Activated CD4-positive, alpha-beta T cell treated with anti-CD3 and anti-CD28 coated beads for 36 hours (primary cell): Measurements from ENCODE around the gene FCER2. TPM values are rescaled to one million over a fixed set of nuclear protein-coding genes. Genes with fewer than 3 reads are reported as not detected.
A peak's percentile ranks its signal among the peaks of the same experiment; 100 is the strongest.

Experiments
- ATAC-seq: fragments of 200-7000 bp; cut with Tn5 transposase; one replicate; pipeline ENCODE4 v1.10.0; 2021; ENCODE audit warnings: mild to moderate bottlenecking, moderate library complexity
- CTCF ChIA-PET: fragments of 350-600 bp; sonication (Branson Sonifier 250); formaldehyde crosslinking; loops from one replicate; lab custom pipeline; 2021; ENCODE audit warnings: antibody characterized with exemption; lab: Charles Lee
- POLR2A ChIA-PET: fragments of 350-600 bp; sonication (Branson Sonifier 250); formaldehyde crosslinking; loops from one replicate; lab custom pipeline; 2021; ENCODE audit warnings: antibody characterized with exemption, inconsistent platforms; lab: Charles Lee
- DNase-seq: peaks from one replicate; pipeline ENCODE4 v3.0.0-alpha.2; 2020
- H3K27ac Mint-ChIP-seq: one replicate; pipeline ENCODE4 v1.8.0; 2021; ENCODE audit warnings: mixed read lengths
- H3K27me3 Mint-ChIP-seq: one replicate; pipeline ENCODE4 v1.8.0; 2021; ENCODE audit warnings: mixed read lengths
- H3K36me3 Mint-ChIP-seq: one replicate; pipeline ENCODE4 v1.8.0; 2021; ENCODE audit warnings: low read depth, mixed read lengths
- H3K4me1 Mint-ChIP-seq: one replicate; pipeline ENCODE4 v1.8.0; 2021; ENCODE audit warnings: mixed read lengths
- H3K4me3 Mint-ChIP-seq: one replicate; pipeline ENCODE4 v1.8.0; 2021; ENCODE audit warnings: mild to moderate bottlenecking, moderate library complexity, mixed read lengths
- H3K9me3 Mint-ChIP-seq: one replicate; pipeline ENCODE4 v1.8.0; 2021; ENCODE audit warnings: low read depth, mixed read lengths
- intact Hi-C, 2 experiments: fragments of 100-400 bp; cut with DNase I in 1 of 2; cut with micrococcal nuclease in 1 of 2; formaldehyde crosslinking; loops; one replicate each; pipeline versions ENCODE4 v1.14.2 to v1.15.1; 2022 to 2024; cut with DNase I, micrococcal nuclease
- total RNA-seq, 2 experiments: library from RNA; stranded (reverse); gene quantifications; one replicate each; pipeline ENCODE4 v1.2.3, GENCODE V29; 2021

The FCER2 gene
- total RNA-seq, 2 experiments from 2014 or later = 2.6 to 3.5 TPM

DNA sequence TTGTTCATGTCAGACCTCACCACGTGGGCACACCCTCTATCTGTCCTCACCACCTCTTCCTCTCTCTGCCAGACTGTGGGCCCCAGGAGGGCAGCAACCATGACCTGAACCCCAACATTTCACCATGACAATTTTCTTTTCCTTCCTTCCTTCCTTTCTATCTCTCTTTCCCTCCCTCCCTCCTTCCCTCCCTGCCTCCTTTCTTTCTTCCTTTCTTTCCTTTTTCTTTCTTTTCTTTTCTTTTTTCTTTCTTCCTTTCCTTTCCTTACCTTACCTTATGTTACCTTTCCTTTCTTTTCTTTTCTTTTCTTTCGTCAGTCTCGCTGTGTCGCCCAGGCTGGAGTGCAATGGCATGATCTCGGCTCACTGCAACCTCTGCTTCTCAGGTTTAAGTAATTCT lies 8.7 kb upstream of the FCER2 start:
- no peak overlapping the region for H3K4me3 Mint-ChIP-seq
- H3K4me1 Mint-ChIP-seq = peaks cover 32% of the 10 kb centered on the region
- ChIA-PET POLR2A (no interaction called here), CTCF (no interaction called here)
- ATAC-seq (no peak), DNase-seq (no peak)
- no peaks in the 10 kb centered on the region for H3K36me3 Mint-ChIP-seq
- H3K27ac Mint-ChIP-seq = no peak overlapping the region
- intact Hi-C loops = no loop called here
- H3K9me3 Mint-ChIP-seq = no peaks in the 10 kb centered on the region
- H3K27me3 Mint-ChIP-seq = no peaks in the 10 kb centered on the region

GRCh38 chr19:7709932-7710460 lies 8.1 kb upstream of the FCER2 start:
- peaks cover 38% of the 10 kb centered on the region for H3K4me1 Mint-ChIP-seq
- no peak for DNase-seq
- POLR2A ChIA-PET = no interaction called here
- no peaks in the 10 kb centered on the region for H3K27me3 Mint-ChIP-seq
- ATAC-seq = no peak
- CTCF ChIA-PET = no interaction called here
- H3K9me3 Mint-ChIP-seq = no peaks in the 10 kb centered on the region
- H3K4me3 Mint-ChIP-seq = no peak overlapping the region
- no peak overlapping the region for H3K27ac Mint-ChIP-seq
- intact Hi-C loops = loop anchor here in 1 of 2 experiments (5.0 kb wide), 1 partner anchor 42 kb away; no protein-coding TSS in a partner anchor
- H3K36me3 Mint-ChIP-seq = no peaks in the 10 kb centered on the region

DNA sequence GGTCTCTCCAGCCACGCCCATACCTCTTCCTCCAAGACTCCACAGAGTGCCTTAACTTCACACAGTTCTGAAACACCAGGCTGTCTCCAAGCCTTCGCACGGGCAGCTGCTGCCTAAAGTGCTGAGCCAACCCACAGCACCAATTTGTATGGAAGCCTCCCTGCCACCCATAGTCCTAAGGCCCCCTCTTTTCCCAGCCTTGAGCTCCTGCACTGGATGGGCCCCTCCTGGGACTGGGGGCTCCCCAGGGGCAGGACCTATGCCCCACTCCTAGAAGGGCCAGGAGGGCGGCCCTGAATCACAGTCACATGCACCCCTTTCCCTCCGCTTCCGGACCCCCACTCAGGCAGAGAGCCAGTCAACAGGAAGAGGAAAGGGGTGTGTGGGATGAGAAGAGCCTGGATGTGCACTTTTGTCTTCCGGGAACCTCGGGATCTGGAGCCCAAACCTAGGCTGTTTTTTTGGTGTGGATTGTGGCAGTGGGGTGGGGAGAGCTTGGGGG lies 5.1 kb upstream of the FCER2 start:
- ATAC-seq (no peak), DNase-seq (no peak)
- intact Hi-C loops = loop anchor here in 1 of 2 experiments (5.0 kb wide), 1 partner anchor 45 kb away; no protein-coding TSS in a partner anchor
- H3K27me3 Mint-ChIP-seq = no peaks in the 10 kb centered on the region
- ChIA-PET POLR2A (no interaction called here), CTCF (interaction anchor here (2.2 kb wide), 1 partner anchor 139 kb away, joined by 8 read pairs; no protein-coding TSS in a partner anchor)
- no peaks in the 10 kb centered on the region for H3K36me3 Mint-ChIP-seq
- H3K4me3 Mint-ChIP-seq = no peak overlapping the region
- H3K27ac Mint-ChIP-seq = peak overlapping the region; percentile 76
- no peaks in the 10 kb centered on the region for H3K9me3 Mint-ChIP-seq
- H3K4me1 Mint-ChIP-seq = peaks cover 42% of the 10 kb centered on the region

DNA sequence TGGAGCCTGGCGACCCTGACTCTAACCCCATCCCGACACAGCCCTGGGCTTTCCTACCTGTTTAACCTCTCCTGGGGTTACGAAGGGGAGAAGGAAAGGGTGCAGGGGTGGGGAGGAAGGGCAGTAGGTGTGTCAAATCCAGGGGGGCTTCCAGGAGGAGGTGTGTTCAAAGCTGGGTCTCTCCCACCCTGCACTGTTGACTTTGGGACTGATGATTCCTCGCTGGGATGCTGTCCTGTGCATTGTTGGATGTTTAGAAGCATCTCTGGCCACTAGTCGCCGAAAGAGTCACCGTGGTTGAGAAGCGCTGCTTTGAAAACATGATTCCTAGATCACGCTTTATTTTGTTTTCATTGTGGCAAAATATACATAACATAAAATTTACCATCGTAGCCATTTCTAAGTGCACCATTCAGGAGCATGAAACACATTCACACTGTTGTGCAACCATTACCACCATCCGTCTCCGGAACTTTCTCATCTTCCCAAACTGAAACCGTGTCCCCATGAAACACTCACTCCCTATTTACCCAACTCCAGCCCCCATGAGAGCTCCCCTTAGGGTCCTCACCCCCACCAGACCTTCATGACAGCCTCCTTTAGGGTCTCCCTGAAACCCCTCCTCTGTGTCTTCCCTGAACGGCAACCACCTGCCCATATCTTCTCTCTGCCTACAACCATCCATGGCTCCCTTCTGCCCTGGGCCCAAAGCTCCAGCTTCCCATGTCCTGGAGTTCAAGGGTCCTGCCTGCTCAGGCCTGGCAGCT lies 4.4 kb upstream of the FCER2 start:
- Mint-ChIP-seq H3K4me1 (peaks cover 42% of the 10 kb centered on the region), H3K27me3 (no peaks in the 10 kb centered on the region), H3K36me3 (no peaks in the 10 kb centered on the region), H3K27ac (peak overlapping the region; percentile 80), H3K9me3 (no peaks in the 10 kb centered on the region), H3K4me3 (no peak overlapping the region)
- intact Hi-C loops = loop anchor here in 1 of 2 experiments (5.0 kb wide), 1 partner anchor 46 kb away; no protein-coding TSS in a partner anchor
- CTCF ChIA-PET = interaction anchor here (1.0 to 2.2 kb wide), 2 partner anchors 93 to 138 kb away, joined by 4 to 8 read pairs; no protein-coding TSS in a partner anchor
- POLR2A ChIA-PET = no interaction called here
- DNase-seq (no peak), ATAC-seq (no peak)

- H3K27ac Mint-ChIP-seq = peak overlapping the region; percentile 80
- peak; percentile 94 for ATAC-seq
- no peaks in the 10 kb centered on the region for H3K27me3 Mint-ChIP-seq
- H3K4me3 Mint-ChIP-seq = no peak overlapping the region
- H3K36me3 Mint-ChIP-seq = no peaks in the 10 kb centered on the region
- POLR2A ChIA-PET = interaction anchor here (0.7 kb wide), 1 partner anchor 27 kb away, joined by 4 read pairs; no protein-coding TSS in a partner anchor
- H3K9me3 Mint-ChIP-seq = no peaks in the 10 kb centered on the region
- H3K4me1 Mint-ChIP-seq = peaks cover 40% of the 10 kb centered on the region
- DNase-seq = peak; percentile 88
- CTCF ChIA-PET = interaction anchor here (1.0 to 2.2 kb wide), 2 partner anchors 94 to 138 kb away, joined by 4 to 8 read pairs; no protein-coding TSS in a partner anchor
- intact Hi-C loops = loop anchor here (1.0 to 5.0 kb wide), 2 partner anchors 47 to 102 kb away; no protein-coding TSS in a partner anchor
Measured at GRCh38 chr19:7705387-7706187, 3.7 kb upstream of the FCER2 start.

- ChIA-PET CTCF (interaction anchor here (2.2 kb wide), 1 partner anchor 137 kb away, joined by 8 read pairs; no protein-coding TSS in a partner anchor), POLR2A (interaction anchor here (0.7 kb wide), 2 partner anchors 18 to 136 kb away, joined by 3 read pairs; no protein-coding TSS in a partner anchor)
- Mint-ChIP-seq H3K27me3 (no peaks in the 10 kb centered on the region), H3K4me3 (no peak overlapping the region), H3K27ac (no peak overlapping the region), H3K36me3 (no peaks in the 10 kb centered on the region), H3K9me3 (no peaks in the 10 kb centered on the region), H3K4me1 (peaks cover 45% of the 10 kb centered on the region)
- ATAC-seq (no peak), DNase-seq (no peak)
- intact Hi-C loops = loop anchor here (1.0 to 5.0 kb wide), 3 partner anchors 33 to 103 kb away; no protein-coding TSS in a partner anchor
Measured at GRCh38 chr19:7704280-7705060, 2.5 kb upstream of the FCER2 start.

DNA sequence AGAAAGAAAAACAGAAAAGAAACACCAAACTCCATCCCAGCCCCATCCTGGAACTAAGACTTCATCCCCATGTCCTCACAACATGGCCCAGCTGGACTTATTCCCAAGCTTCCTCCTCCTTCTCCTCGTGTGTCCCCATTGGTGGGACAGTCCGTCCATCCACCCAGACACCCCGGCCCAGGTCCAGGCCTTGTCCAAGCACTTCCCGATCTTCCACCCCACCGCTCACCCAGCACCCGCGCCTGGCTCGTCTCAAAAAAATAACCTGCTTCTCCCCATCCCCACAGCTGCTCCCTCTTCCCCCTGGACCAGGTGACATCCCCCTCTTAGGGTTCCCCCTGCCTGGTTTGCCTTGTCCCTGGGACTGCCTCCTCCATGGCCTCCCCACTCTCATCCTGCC lies 1.4 kb upstream of the FCER2 start:
- Mint-ChIP-seq H3K27me3 (peaks cover 5% of the 10 kb centered on the region), H3K9me3 (no peaks in the 10 kb centered on the region), H3K27ac (no peak overlapping the region), H3K4me3 (no peak overlapping the region), H3K36me3 (no peaks in the 10 kb centered on the region), H3K4me1 (peaks cover 50% of the 10 kb centered on the region)
- ChIA-PET POLR2A (no interaction called here), CTCF (no interaction called here)
- DNase-seq = no peak
- no peak for ATAC-seq
- intact Hi-C loops = loop anchor here in 1 of 2 experiments (5.0 kb wide), 1 partner anchor 34 kb away; no protein-coding TSS in a partner anchor

DNA sequence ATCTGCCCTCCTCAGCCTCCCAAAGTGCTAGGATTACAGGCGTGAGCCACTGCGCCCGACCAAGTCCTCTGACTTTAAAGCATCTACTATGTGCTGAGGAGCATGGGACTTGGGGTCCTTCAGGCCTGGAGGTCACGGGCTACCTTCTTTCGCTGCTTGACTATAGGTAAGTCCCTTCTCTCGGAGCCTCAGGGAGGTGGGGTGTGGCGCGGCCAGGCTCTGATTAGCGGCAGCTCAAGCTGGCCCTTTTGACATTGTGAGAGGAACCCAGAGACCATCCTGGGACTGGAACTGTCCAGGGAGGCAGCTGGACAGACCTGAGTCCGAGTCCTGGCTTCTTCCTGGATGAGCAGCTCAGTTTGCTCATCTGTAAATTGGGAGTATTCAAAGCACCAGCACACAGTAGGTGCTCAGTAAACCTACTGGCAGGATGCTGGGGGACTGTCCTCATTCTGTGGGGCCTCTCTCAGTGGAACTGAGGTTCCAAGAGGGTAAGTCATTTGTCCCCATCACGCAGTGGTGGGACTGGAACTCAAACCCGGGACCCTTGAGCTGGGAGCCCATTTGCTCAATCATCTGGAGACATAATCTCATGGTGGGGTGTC lies 780 bp downstream of the FCER2 start:
- Mint-ChIP-seq H3K36me3 (no peaks in the 10 kb centered on the region), H3K9me3 (no peaks in the 10 kb centered on the region), H3K4me1 (peaks cover 37% of the 10 kb centered on the region), H3K27me3 (peaks cover 11% of the 10 kb centered on the region), H3K27ac (no peak overlapping the region), H3K4me3 (no peak overlapping the region)
- ChIA-PET CTCF (interaction anchor here (0.6 to 1.5 kb wide), 3 partner anchors 133 to 281 kb away, joined by 3 to 4 read pairs (median 3); partner anchors contain the start of gene TIMM44), POLR2A (no interaction called here)
- intact Hi-C loops = loop anchor here in 1 of 2 experiments (5.0 kb wide), 1 partner anchor 36 kb away; no protein-coding TSS in a partner anchor
- ATAC-seq (no peak), DNase-seq (no peak)

DNA sequence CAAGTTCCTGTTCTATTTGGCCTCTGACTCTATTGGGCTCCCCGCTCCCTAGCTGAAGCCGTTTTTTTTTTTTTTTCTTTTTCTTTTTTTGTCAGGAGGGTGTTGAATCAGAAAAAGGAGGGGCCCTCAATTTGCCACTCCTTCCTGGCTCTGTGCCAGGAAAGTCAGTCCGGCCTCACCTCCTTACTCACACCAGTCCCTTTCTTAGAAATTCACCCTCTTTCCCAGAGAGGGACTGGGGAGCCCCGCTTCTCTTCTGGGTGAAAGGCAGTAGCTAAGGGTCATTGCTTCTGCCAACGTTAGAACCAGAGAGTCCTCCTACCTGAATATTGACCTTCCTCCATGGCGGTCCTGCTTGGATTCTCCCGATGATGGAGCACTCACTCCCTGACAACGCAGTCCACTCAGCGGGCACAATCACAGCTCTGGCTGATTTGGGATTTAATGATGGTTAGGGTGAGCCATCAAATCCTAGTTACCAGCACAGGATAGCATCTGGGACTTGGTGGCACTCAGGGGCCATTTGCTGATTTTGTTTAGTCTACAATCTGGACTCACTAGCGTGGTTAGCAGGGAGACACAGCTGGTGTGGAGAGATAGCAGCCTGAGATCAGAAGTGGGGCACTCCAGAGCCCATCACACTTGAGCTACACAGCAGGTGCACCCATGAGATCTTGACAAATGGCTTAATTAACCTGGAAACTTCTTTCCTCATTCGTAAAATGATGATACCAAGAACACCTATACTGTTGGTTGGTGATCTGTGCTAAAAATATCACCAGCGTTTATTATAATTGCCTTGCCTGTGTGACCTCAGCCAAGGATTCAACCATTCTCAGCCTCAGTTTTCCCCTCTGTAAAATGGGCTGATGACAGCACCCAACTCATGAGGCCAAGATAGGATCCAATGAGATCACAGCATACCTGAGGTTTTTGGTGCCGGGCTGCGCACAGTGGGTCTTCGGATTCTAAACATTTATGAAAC lies 2.2 kb downstream of the FCER2 start:
- Mint-ChIP-seq H3K27ac (peak overlapping the region; percentile 39), H3K4me1 (peaks cover 23% of the 10 kb centered on the region), H3K27me3 (peaks cover 13% of the 10 kb centered on the region), H3K36me3 (no peaks in the 10 kb centered on the region), H3K4me3 (peak overlapping the region; percentile 46), H3K9me3 (no peaks in the 10 kb centered on the region)
- ATAC-seq (peak; percentile 78), DNase-seq (peak; percentile 80)
- POLR2A ChIA-PET = no interaction called here
- CTCF ChIA-PET = interaction anchor here (0.6 to 1.5 kb wide), 4 partner anchors 19 to 132 kb away, joined by 3 to 4 read pairs (median 4); partner anchors contain the start of gene TRAPPC5
- intact Hi-C loops = loop anchor here (2.0 to 5.0 kb wide), 3 partner anchors 38 to 73 kb away; no protein-coding TSS in a partner anchor
